Fibroblast of gingiva (primary cell): Measurements from ENCODE around the gene BMAL1.
"Not testable (repeated sequence)": the region's sequence is repeated elsewhere in the genome, so short reads cannot be mapped to it uniquely, and the experiment has no call there.

Experiments used
- DNase-seq: peaks from one replicate; pipeline ENCODE4 v3.0.0-alpha.2; 2011; ENCODE audit warnings: low read depth

BMAL1 gene

DNA sequence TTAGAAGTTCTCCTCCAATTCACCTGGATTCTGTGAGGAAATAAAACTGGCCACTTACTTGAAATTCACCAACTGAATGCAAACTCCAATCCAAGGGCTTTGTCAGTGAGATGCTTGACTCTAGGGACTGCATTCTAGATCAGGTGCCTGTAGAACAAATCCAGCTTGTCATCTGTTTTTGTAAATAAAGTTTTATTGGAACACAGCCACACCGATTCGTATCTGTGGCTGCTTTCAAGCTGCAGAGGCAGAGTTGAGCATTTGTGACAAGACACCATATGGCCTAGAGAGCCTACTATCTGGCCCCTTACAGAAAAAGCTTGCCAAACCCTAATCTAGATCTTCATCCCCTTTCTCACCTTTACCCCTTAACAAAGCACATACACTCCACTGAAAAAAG lies 103.1 kb downstream of the BMAL1 start:
- no peak for DNase-seq

DNA sequence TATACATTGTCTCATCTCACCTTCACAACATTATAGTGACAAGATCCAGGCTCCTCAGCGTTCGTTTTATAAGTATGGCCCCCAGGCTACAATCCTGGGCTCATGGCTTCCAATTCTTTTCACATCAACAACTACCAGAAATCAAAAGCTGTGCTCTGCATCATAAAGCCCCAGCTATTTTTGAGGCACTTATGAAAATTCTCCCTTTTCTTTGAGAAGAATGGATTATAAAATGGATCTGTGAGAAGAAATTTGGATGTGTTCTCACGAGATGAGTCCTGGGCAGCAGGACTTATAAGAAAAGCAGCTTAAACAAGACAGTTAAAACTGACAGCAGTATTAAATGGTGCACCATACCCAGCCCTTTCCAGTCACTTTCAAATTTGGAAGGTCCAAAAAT lies 105.2 kb downstream of the BMAL1 start:
- no peak for DNase-seq

DNA sequence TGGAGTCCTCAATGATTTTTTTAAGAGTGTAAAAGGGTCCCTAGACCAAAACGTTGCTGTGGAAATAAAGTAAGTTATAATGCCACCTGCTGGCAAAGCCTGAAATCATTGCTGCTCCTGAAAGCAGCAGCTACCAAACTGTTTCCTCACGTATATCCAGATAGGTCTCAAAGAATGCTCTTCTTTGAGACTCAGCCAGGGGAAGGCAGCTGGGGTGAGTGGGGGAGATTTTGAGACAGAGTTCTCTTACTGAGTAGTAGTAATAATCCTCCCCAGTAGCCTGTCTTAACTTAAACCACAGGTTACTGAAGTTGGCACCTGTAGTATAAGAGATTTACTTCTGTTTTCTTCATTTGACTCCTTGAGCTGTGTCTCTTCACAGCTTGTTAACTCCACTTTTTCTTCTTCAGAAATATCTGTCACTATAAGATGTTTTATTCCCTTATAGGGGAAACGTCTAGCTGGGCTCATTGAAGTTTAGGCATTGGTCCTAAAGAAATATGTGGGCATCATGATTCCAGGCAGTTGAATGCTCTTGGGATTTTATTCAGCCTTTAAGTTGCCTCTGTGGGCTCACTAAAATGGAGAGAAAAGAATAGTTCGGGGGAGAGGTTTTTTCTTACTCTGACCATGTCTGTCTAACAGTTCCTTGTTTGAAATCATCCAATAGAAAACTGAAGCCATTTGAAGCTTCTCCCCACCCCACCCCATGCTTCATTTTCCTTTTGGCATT lies 107.5 kb downstream of the BMAL1 start:
- DNase-seq, result peak; percentile 25

DNA sequence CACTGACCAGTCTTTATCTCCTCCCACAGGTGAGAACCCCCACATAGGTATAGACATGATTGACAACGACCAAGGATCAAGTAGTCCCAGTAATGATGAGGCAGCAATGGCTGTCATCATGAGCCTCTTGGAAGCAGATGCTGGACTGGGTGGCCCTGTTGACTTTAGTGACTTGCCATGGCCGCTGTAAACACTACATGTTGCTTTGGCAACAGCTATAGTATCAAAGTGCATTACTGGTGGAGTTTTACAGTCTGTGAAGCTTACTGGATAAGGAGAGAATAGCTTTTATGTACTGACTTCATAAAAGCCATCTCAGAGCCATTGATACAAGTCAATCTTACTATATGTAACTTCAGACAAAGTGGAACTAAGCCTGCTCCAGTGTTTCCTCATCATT lies 109.0 kb downstream of the BMAL1 start:
- DNase-seq, result no peak

DNA sequence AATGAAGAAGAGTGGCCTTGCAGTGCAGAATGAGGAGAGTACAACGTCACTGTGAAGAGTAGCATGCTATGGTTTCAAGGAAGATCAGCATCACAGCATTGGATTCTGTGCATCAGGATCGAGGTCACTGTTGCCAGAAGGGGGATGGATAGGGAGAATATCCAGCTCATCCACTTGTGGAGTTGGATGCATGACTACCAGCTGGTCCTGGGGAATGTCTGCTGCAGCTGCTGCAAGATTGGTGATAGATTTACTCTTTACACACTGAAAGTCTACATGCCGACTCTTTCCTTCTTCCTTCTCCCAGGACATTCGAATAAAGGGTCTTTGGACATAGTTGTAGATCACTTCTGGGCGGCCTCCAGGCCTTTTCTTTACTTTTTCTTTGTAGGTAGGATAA lies 111.2 kb downstream of the BMAL1 start:
- no peak for DNase-seq

DNA sequence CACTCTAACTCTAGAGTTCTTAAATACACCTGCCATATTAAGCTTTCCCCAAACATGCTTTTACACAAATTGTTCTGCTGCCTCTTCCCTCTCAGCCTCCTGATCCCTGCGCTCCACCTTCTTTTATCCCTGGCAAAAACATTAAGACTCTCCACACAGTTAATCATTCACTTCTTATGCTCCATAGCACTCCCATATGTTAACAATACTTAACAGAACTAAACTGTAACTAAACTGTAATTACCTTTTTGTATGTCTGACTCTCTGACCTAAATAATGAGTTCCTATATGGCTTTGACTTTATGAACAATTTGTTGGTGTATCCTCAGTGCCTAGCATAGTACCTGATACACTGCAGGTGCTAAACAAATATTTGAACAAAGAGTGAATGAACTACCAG lies 113.6 kb downstream of the BMAL1 start:
- no peak for DNase-seq

DNA sequence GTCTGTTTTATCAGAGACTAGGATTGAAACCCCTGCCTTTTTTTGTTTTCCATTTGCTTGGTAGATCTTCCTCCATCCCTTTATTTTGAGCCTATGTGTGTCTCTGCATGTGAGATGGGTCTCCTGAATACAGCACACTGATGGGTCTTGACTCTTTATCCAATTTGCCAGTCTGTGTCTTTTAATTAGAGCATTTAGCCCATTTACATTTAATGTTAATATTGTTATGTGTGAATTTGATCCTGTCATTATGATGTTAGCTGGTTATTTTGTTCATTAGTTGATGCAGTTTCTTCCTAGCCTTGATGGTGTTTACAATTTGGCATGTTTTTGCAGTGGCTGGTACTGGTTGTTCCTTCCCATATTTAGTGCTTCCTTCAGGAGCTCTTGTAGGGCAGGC lies 120.7 kb downstream of the BMAL1 start:
- DNase-seq, result not testable (repeated sequence)

DNA sequence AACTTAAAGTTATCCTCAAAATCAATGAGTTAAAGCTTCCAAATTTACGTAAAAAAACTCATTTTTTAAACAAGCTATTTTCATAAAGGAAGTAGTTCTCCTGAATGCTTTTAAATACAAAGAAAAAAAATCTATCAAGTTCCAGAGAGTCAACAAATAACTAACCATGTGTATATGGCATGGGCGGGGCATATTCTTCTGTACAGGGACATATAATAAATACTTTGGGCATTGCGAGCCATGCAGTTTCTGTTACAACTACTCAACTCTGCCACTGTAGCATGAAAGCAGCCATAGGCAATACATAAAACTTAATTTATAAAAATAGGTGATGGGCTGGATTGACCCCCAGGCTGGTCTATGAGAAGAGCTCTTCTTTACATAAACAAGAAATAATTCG lies 127.6 kb downstream of the BMAL1 start:
- DNase-seq, result no peak

DNA sequence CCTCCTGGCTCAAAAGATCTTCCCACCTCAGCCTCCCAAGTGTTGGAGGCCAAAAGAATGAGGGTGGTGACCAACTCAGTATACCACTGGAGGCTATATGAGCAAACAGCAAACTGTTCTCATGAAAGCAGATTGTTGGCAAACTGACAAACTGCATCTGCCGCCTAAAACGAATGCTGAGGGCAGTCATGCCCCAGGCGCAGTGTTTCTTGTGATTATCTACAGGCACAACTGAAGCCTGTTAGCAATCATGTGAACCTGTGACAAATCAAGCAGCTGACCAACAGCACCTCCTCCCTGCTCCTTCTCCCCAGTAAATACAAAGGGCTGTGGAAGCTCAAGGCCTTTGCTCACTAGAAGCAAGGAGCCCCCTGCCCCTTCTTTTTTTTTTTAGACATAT lies 137.6 kb downstream of the BMAL1 start:
- no peak for DNase-seq

DNA sequence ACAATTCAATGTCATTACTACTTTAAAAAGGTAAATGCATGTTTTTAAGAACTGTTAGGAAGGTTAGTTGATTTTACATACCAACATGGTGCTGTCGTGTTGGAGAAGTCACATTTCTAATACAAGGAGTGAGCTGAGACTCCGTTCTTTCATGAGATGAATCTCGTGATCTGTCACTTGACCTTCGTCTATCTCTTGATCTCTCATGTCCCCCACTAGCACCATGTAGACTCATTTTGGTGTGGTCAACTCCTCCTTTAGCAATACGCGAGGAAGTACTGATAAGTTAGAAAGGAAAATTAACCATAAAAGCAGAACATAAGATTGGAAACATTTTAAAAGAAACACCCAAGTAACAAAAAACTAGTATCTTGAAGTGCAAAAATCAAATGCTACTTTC lies 144.0 kb downstream of the BMAL1 start:
- no peak for DNase-seq

DNA sequence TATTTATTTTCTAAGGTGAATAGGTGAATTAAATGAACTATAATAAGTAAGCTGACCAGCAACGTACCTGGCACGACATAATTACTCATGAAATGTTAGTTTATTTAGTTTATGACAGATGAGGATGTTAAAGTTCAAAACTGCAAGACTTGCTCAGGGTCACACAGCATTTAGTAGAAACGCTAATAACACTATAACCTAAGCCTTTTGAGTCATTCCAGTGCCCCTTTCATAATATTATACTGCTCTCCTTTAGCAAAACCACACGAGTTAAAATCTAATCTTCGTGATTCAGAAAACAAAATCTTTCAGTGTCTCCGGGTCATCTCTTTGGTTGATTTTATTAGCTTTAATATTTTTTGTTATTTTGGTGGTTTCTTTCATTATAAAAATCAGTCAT lies 145.8 kb downstream of the BMAL1 start:
- no peak for DNase-seq

DNA sequence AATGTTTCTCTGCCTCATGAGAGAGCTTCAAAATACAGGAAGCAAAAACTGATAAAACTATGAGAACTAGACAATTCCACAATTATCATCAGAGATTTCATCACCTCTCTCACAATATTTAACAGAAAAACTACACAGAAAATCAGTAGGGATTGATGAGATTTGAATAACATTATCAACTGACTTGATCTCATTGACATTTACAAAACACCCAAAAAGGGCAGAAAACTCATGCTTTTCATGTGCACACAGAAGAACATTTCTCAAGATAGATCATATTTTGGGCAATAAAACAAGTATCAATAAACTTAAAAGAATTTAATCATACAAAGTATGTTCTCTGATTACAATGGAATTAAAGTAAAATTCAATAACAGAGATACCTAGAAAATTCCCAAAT lies 149.8 kb downstream of the BMAL1 start:
- DNase-seq, result no peak

DNA sequence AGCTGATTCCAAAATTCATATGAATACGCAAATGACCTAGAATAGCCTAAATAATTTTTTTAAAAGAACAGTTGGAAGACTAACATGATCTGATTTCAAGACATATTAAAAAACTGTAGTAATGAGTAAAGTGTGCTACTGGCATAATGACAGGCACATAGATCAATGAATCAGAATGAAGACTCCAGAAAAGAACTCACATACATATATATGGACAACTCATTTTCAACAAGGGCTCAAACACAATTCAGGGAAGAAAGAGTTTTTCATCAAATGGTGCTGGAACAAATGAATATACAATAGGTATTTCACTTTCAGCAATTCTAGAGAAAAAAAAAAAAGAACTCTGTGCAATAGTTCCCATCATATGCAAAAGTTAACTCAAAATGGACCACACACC lies 151.7 kb downstream of the BMAL1 start:
- DNase-seq, result no peak

DNA sequence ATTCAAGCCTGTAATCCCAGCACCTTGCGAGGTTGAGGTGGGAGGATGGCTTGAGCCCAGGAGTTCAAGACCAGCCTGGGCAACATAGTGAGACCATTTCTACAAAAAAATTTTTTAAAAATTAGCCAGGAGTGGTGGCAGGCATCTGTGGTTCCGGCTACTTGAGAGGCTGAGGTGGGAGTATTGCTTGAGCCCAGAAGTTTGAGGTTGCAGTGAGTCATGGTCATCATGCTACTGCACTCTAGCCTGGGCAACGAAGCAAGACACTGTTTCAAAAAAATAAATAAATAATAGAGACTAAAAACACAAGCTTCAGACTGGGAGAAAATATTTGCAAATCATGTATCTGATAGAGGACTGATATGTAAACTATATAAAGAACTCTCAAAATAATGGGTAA lies 152.2 kb downstream of the BMAL1 start:
- DNase-seq, result no peak

DNA sequence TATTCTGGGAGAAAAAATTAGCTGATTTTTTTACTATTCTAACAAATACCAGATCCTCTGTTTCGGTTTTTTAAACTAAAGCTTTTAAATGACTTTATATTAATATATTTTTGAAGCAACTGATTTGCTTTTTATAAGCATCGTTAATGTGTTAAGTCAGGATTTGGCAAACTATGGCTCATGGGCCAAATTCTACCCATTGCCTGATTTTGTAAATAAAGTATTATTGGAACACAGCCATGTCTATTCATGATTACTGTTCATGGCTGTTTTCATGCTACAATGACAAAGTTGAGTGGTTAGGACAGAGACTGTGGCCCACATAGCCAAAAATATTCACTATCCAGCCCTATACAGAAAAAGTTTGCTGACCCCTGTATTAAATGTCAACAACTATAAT lies 155.8 kb downstream of the BMAL1 start:
- DNase-seq, result no peak

DNA sequence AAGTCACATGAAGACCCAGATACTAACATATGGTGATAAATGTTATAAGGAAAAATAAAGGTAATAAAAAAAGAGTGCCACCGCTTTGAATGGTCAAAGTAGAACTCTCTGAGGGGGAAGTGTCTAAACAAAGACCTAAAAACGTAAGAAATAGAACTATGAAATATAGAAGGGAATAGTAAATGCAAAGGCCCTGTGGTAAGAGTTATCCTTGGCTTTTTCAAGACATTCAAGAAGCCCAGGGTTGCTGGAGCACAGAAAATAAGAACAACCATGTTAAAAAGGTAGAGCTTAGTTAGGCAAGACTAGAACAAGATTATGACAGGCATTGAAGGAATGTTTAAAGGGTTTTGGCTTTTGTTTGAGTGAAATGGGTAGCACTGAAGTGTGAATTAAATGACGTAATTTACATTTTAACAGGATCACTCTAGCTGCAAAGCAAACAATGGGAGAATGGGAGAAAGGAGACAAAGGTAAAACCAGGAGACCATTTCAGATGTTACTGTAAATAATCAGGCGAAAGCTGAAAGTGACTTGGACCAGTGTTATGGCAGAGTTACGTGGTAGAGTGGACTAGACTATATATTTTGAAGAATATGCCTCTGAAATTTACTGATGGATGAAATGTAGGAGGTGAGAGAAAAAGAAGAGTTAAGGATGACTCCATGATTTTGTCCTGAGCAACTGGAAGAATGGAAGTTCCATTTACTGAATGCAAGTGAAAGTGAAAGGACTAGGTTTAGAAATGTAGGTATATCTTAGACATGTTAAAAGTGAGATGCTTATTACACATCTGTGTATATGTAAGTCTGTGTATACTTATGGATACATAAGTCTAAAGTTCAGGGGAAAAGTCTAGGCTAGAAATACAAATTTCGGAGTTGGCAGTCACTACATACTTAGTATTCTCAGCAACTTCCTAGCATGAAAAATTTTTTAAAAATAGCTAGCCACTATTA lies 156.9 kb downstream of the BMAL1 start:
- DNase-seq, result no peak

DNA sequence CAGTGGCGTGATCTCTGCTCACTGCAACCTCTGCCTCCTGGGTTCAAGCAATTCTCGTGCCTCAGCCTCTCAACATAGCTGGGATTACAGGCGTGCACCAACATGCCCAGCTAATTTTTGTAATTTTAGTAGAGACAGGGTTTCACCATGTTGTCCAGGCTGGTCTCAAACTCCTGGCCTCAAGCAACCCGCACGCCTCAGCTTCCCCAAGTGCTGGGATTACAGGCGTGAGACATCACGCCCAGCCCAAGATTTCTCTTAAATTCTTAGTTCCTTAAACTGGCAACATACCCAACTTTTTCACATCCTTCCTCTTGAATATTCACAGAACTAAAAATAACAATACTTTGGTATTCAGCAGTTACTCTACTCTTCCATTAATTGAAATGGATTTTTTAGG lies 159.2 kb downstream of the BMAL1 start:
- DNase-seq, result not testable (repeated sequence)
